ENCODE measurements around the gene NBPF6.
"Not testable (repeated sequence)": the region's sequence is repeated elsewhere in the genome, so short reads cannot be mapped to it uniquely, and the experiment has no call there.

- not testable (repeated sequence) for TF ChIP-seq CTCF (IDR thresholded peaks at IDR 0.05); RAD21 (IDR thresholded peaks at IDR 0.05; ENCODE audit: low read length); USF2 (IDR thresholded peaks at IDR 0.05; ENCODE audit: borderline replicate concordance, low read depth, low read length); RFX5 (IDR thresholded peaks at IDR 0.05; ENCODE audit: low read length); NRF1 (IDR thresholded peaks at IDR 0.05; ENCODE audit: low read depth, low read length); FOSL2 (IDR thresholded peaks at IDR 0.05; ENCODE audit: borderline replicate concordance, low read depth); TAF1 (IDR thresholded peaks at IDR 0.05; ENCODE audit: borderline replicate concordance, low read depth, low read length)
These were observed 46.7 kb downstream of the NBPF6 start for GRCh38 chr1:108496856-108497255.
